Breast epithelium (tissue), 4 donors: ENCODE measurements around the gene RNF130. TPM values are rescaled to one million over a fixed set of nuclear protein-coding genes. Genes with fewer than 3 reads are reported as not detected.
"Not testable (repeated sequence)": the region's sequence is repeated elsewhere in the genome, so short reads cannot be mapped to it uniquely, and the experiment has no call there.

ENCODE experiments used
- DNase-seq, 2 donors: peaks; one replicate each; pipeline ENCODE4 v3.0.0-alpha.2; 2019; ENCODE audit warnings: low spot score in 2 of 2
- H3K27ac ChIP-seq, 2 donors: fragments of 200-600 bp; sonication (generic) in 1 of 2; one replicate each; pipeline ENCODE4 v1.5.1; 2016 to 2019; ENCODE audit warnings: mild to moderate bottlenecking in 1 of 2
- H3K27me3 ChIP-seq, 2 donors: fragments of 200-600 bp; sonication (generic) in 1 of 2; one replicate each; pipeline versions ENCODE4 v1.5.1 to v1.6.0; 2017 to 2019; ENCODE audit warnings: control low read depth in 1 of 2, mild to moderate bottlenecking in 1 of 2
- H3K36me3 ChIP-seq: fragments of 200-600 bp; one replicate; pipeline ENCODE4 v1.5.1; 2019
- H3K4me1 ChIP-seq, 2 donors: fragments of 200-600 bp; sonication (generic); one replicate each; pipeline ENCODE4 v1.5.1; 2016 to 2019; ENCODE audit warnings: control low read depth in 1 of 2
- H3K4me3 ChIP-seq, 3 donors: fragments of 200-600 bp; sonication (generic); 1 replicate in 2 of 3; 2 replicates in 1 of 3; pipeline ENCODE4 v1.5.1; 2016 to 2019; ENCODE audit warnings: mild to moderate bottlenecking in 3 of 3, moderate library complexity in 2 of 3
- H3K9me3 ChIP-seq, 2 donors: fragments of 200-600 bp; sonication (generic) in 1 of 2; one replicate each; pipeline ENCODE4 v1.5.1; 2016 to 2019; ENCODE audit warnings: control low read depth in 1 of 2
- POLR2A ChIP-seq: fragments of 450-650 bp; IDR thresholded peaks from one replicate; pipeline ENCODE4 v1.6.1; 2016; ENCODE audit warnings: antibody characterized with exemption, mild to moderate bottlenecking, moderate library complexity
- POLR2AphosphoS5 ChIP-seq, 3 donors: sonication (generic); formaldehyde crosslinking; IDR thresholded peaks; one replicate each; pipeline ENCODE4 v1.6.1; 2017; ENCODE audit warnings: antibody characterized with exemption in 3 of 3
- intact Hi-C: fragments of 100-400 bp; cut with DNase I; formaldehyde crosslinking; loops from one replicate; pipeline ENCODE4 v1.15.1; 2023; ENCODE audit warnings: low total_unique reads
- total RNA-seq, 3 donors: library from RNA; depleted of rRNA; stranded (reverse); fragments of >200 nt; gene quantifications; one replicate each; pipeline ENCODE4 v1.1.0, GENCODE V29; 2016
- TF ChIP-seq, protein P1 (sequence below), 3 donors: fragments of 450-650 bp; IDR thresholded peaks; one replicate each; pipeline ENCODE4 v1.5.1; 2016 to 2017; ENCODE audit warnings: antibody characterized with exemption in 3 of 3, mild to moderate bottlenecking in 3 of 3, moderate library complexity in 3 of 3

RNF130 gene
- total RNA-seq, 3 donors from 2014 or later: 114 to 267 (median 143) TPM

DNA sequence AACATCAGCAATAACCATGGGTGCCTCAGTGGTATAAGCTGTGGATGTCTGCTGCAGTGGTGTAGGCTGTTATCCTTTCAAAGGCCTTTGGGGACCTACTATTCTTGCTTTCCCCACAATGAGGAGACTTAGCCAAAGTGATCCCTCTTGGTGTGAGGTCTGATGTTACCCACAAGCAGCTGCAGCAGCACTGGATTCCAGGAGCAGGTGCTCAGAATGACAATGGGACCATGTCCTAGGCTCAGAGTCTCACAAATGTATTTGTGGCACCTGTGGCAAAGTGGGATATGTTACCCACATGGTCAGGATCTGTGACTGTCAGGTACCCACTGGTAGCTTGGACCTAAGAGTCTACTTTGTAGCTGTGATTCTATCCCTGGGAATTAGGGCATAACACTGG lies 70.4 kb downstream of the RNF130 start:
- Histone ChIP-seq H3K4me1 (no peaks in the 10 kb centered on the region), H3K4me3 (no peak overlapping the region), H3K27ac (no peak overlapping the region), H3K36me3 (no peaks in the 10 kb centered on the region), H3K9me3 (no peaks in the 10 kb centered on the region), H3K27me3 (no peaks in the 10 kb centered on the region)
- intact Hi-C loops: no loop called here
- no peak for DNase-seq
- TF ChIP-seq, protein P1, sequence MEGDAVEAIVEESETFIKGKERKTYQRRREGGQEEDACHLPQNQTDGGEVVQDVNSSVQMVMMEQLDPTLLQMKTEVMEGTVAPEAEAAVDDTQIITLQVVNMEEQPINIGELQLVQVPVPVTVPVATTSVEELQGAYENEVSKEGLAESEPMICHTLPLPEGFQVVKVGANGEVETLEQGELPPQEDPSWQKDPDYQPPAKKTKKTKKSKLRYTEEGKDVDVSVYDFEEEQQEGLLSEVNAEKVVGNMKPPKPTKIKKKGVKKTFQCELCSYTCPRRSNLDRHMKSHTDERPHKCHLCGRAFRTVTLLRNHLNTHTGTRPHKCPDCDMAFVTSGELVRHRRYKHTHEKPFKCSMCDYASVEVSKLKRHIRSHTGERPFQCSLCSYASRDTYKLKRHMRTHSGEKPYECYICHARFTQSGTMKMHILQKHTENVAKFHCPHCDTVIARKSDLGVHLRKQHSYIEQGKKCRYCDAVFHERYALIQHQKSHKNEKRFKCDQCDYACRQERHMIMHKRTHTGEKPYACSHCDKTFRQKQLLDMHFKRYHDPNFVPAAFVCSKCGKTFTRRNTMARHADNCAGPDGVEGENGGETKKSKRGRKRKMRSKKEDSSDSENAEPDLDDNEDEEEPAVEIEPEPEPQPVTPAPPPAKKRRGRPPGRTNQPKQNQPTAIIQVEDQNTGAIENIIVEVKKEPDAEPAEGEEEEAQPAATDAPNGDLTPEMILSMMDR (IDR thresholded peaks at IDR 0.05): no peak
- TF ChIP-seq POLR2AphosphoS5 (IDR thresholded peaks at IDR 0.05): no peak
- TF ChIP-seq POLR2A: no peak

DNA sequence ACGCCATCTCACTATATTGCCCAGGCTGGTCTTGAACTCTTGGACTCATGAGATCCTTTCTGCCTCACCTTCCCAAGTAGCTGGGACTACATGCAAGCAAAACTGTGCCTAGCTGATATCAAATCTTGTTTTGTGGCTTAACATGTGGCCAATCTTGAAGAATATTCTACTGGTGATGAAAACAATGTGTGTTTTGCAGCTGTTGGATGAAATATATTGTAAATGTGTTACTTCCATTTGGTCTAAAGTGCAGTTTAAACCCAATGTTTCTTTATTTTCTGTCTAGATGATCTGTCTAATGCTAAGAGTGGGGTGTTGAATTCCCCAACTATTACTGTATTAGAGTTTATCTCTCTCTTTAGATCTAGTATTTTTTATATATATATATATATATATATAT lies 73.1 kb downstream of the RNF130 start:
- H3K27ac ChIP-seq: no peak overlapping the region
- no peaks in the 10 kb centered on the region for H3K27me3 ChIP-seq
- intact Hi-C loops: no loop called here
- H3K9me3 ChIP-seq: no peaks in the 10 kb centered on the region
- DNase-seq: no peak
- H3K4me3 ChIP-seq: no peak overlapping the region
- no peaks in the 10 kb centered on the region for H3K36me3 ChIP-seq
- no peaks in the 10 kb centered on the region for H3K4me1 ChIP-seq
- TF ChIP-seq, protein P1 (IDR thresholded peaks at IDR 0.05): no peak
- no peak for TF ChIP-seq POLR2AphosphoS5 (IDR thresholded peaks at IDR 0.05)
- TF ChIP-seq POLR2A: no peak

DNA sequence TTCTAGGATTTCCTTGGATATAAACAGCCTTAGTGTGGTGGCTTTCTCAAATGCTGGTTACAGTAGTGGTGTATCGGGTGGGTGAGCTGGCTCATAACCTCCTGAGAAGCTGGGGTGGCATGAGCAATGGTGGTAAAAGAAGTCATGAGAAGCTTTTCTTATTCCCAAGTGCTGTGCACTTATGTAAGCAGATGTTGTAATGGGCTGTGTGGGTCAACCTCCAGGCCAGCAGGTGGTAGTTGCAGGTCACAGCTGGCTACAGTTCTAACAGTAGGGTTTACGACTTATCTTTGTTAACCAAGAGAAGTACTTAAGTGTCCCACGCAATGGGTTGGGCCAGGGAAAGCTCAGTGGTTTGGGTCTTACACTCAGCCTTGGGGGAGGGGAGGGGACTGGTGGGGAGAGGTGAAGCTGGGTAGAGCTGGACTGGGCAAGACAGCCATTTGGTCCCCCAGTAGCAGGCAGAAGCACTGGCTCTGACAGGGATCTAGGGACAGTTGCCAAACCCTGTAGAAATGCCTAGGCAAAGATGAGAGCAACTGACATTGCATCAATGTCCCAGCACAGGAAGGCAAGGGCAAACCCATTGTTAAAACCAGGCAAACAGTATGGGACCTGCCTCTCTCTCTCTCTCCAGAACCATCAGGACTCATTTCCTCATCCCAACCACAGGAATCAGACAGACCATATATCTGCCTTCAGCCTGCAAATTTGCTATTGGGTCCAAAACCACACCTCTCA lies 76.8 kb downstream of the RNF130 start:
- H3K4me1 ChIP-seq: no peaks in the 10 kb centered on the region
- no peak overlapping the region for H3K27ac ChIP-seq
- H3K4me3 ChIP-seq: no peak overlapping the region
- no peak for DNase-seq
- intact Hi-C loops: no loop called here
- TF ChIP-seq POLR2AphosphoS5 (IDR thresholded peaks at IDR 0.05) (no peak), POLR2A (no peak)
- TF ChIP-seq, protein P1 (IDR thresholded peaks at IDR 0.05): no peak
- no peaks in the 10 kb centered on the region for H3K27me3 ChIP-seq
- no peaks in the 10 kb centered on the region for H3K9me3 ChIP-seq
- H3K36me3 ChIP-seq: no peaks in the 10 kb centered on the region

GRCh38 chr5:179992855-179993254 lies 78.7 kb downstream of the RNF130 start:
- H3K4me1 ChIP-seq, H3K9me3 ChIP-seq, H3K4me3 ChIP-seq, DNase-seq, H3K27ac ChIP-seq, intact Hi-C loops, H3K36me3 ChIP-seq, H3K27me3 ChIP-seq: not testable (repeated sequence)

GRCh38 chr5:179991106-179991505 lies 80.5 kb downstream of the RNF130 start:
- no peak for TF ChIP-seq POLR2AphosphoS5 (IDR thresholded peaks at IDR 0.05)
- TF ChIP-seq, protein P1 (IDR thresholded peaks at IDR 0.05): no peak
- no peak for TF ChIP-seq POLR2A
- Histone ChIP-seq H3K4me1 (no peaks in the 10 kb centered on the region), H3K36me3 (no peaks in the 10 kb centered on the region), H3K9me3 (no peaks in the 10 kb centered on the region), H3K27me3 (no peaks in the 10 kb centered on the region), H3K27ac (no peak overlapping the region), H3K4me3 (no peak overlapping the region)
- intact Hi-C loops: no loop called here
- no peak for DNase-seq

GRCh38 chr5:179990525-179990924 lies 81.0 kb downstream of the RNF130 start:
- intact Hi-C loops, H3K36me3 ChIP-seq, DNase-seq, H3K27ac ChIP-seq, H3K9me3 ChIP-seq, H3K4me1 ChIP-seq, H3K27me3 ChIP-seq, H3K4me3 ChIP-seq: not testable (repeated sequence)
